Measurements from ENCODE around the gene ICAM2.

DNA sequence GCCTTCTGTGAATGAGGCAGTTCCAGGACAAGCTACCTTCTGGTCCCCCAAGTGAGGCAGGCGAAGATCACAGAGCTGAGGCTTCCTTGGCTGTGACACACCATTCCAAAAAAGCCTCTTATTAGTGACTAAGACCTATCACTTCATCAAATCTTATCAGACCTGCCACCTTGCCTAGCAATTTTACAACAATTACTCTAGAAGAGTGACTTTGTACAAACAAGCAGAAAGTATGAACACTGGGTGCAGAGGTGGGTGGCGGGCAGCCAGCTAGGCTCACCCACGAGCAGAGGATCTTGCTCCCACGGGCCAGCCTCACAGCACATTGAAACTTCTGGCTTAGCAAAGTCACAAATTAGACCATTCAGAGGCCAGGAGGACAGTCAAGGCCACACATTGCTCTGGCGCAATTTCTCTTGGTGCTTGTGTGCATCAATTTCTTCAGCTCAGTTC, 2.2 kb upstream of the ICAM2 start:
- TF ChIP-seq, protein P1, sequence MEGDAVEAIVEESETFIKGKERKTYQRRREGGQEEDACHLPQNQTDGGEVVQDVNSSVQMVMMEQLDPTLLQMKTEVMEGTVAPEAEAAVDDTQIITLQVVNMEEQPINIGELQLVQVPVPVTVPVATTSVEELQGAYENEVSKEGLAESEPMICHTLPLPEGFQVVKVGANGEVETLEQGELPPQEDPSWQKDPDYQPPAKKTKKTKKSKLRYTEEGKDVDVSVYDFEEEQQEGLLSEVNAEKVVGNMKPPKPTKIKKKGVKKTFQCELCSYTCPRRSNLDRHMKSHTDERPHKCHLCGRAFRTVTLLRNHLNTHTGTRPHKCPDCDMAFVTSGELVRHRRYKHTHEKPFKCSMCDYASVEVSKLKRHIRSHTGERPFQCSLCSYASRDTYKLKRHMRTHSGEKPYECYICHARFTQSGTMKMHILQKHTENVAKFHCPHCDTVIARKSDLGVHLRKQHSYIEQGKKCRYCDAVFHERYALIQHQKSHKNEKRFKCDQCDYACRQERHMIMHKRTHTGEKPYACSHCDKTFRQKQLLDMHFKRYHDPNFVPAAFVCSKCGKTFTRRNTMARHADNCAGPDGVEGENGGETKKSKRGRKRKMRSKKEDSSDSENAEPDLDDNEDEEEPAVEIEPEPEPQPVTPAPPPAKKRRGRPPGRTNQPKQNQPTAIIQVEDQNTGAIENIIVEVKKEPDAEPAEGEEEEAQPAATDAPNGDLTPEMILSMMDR (IDR thresholded peaks at IDR 0.05), result no peak
- no peak for TF ChIP-seq POLR2A (IDR thresholded peaks at IDR 0.05)
